A549 (cell line): ENCODE measurements around the gene CLMN. TPM values are rescaled to one million over a fixed set of nuclear protein-coding genes. Genes with fewer than 3 reads are reported as not detected.

Source experiments
- ATAC-seq, 2 experiments: fragments of 200-7000 bp in 1 of 2; fragments of >200 bp in 1 of 2; cut with Nextera tagmentation in 1 of 2; cut with Tn5 transposase in 1 of 2; 3 replicates each; pipeline versions ENCODE4 v1.8.0 to v1.9.1; 2018 to 2020; ENCODE audit warnings: mild to moderate bottlenecking in 1 of 2, moderate library complexity in 1 of 2
- CTCF ChIA-PET: fragments of 300-600 bp; sonication (Branson Sonifier 250); formaldehyde crosslinking; extraction: SDS; loops from one replicate; lab custom pipeline; 2021; ENCODE audit warnings: antibody characterized with exemption, inconsistent platforms; lab: Yijun Ruan, JAX
- POLR2A ChIA-PET: fragments of 350-600 bp; formaldehyde crosslinking; extraction: SDS; loops from one replicate; lab custom pipeline; 2021; ENCODE audit warnings: antibody characterized with exemption, inconsistent platforms; lab: Yijun Ruan, JAX
- DNase-seq, 2 experiments: peaks; one replicate each; pipeline versions ENCODE4 v3.0.0 to v3.0.0-alpha.2; 2011 to 2016; ENCODE audit warnings: low read depth in 1 of 2, low spot score in 1 of 2
- FAIRE-seq: peaks from 2 replicates; lab custom pipeline; 2011; peaks lifted over from hg19 to GRCh38; lab: Jason Lieb, UNC
- H3K27ac ChIP-seq, 2 experiments: fragments of >200 bp; sonication (Bioruptor Twin); formaldehyde crosslinking; 3 replicates each; pipeline ENCODE4 v1.5.1; 2016 to 2017
- H3K4me1 ChIP-seq: fragments of >200 bp; sonication (Bioruptor Twin); formaldehyde crosslinking; 3 replicates; pipeline ENCODE4 v1.6.1; 2016
- H3K4me2 ChIP-seq: fragments of >200 bp; sonication (Bioruptor Twin); formaldehyde crosslinking; 3 replicates; pipeline ENCODE4 v1.6.1; 2016
- H3K4me3 ChIP-seq: fragments of >200 bp; sonication (Bioruptor Twin); formaldehyde crosslinking; 3 replicates; pipeline ENCODE4 v1.5.1; 2016
- H3K9me3 ChIP-seq: fragments of >200 bp; sonication (Bioruptor Twin); formaldehyde crosslinking; 3 replicates; pipeline ENCODE4 v1.6.1; 2016
- CBX8 ChIP-seq: fragments of 200-600 bp; sonication (generic); IDR thresholded peaks from 2 replicates; pipeline ENCODE4 v1.6.1; 2016
- CEBPB ChIP-seq, 2 experiments: fragments of >200 bp in 1 of 2; sonication (Bioruptor Twin) in 1 of 2; formaldehyde crosslinking in 1 of 2; IDR thresholded peaks; 2 replicates each; pipeline ENCODE4 v1.6.1; 2012 to 2016
- EHMT2 ChIP-seq: fragments of 200-600 bp; sonication (generic); IDR thresholded peaks from 2 replicates; pipeline ENCODE4 v1.6.1; 2016; ENCODE audit warnings: antibody characterized with exemption, low read depth, mild to moderate bottlenecking, moderate library complexity
- EP300 ChIP-seq, 2 experiments: fragments of >200 bp; sonication (Bioruptor Twin); formaldehyde crosslinking; IDR thresholded peaks; 2 replicates in 1 of 2; 3 replicates in 1 of 2; pipeline ENCODE4 v1.6.1; 2016 to 2017
- ESRRA ChIP-seq: fragments of 150-350 bp; IDR thresholded peaks from 2 replicates; pipeline ENCODE4 v1.6.1; 2014; ENCODE audit warnings: mild to moderate bottlenecking, low read length, borderline replicate concordance
- FOSB ChIP-seq: fragments of 250-450 bp; sonication (Bioruptor Pico); IDR thresholded peaks from 2 replicates; pipeline ENCODE4 v1.5.0; 2020; ENCODE audit warnings: mild to moderate bottlenecking, moderate library complexity
- HDAC2 ChIP-seq: fragments of 200-600 bp; sonication (generic); IDR thresholded peaks from 2 replicates; pipeline ENCODE4 v1.6.1; 2016
- HOXB5 ChIP-seq: fragments of 250-450 bp; sonication (Bioruptor Pico); IDR thresholded peaks from 2 replicates; pipeline ENCODE4 v1.5.0; 2020; ENCODE audit warnings: mild to moderate bottlenecking, moderate library complexity
- JUN ChIP-seq, 2 experiments: fragments of >200 bp; sonication (Bioruptor Twin); formaldehyde crosslinking; IDR thresholded peaks; 2 replicates in 1 of 2; 3 replicates in 1 of 2; pipeline ENCODE4 v1.6.1; 2016 to 2017
- JUNB ChIP-seq: fragments of >200 bp; sonication (Bioruptor Twin); formaldehyde crosslinking; IDR thresholded peaks from 2 replicates; pipeline ENCODE4 v1.6.1; 2016
- MYC ChIP-seq: IDR thresholded peaks from 2 replicates; pipeline ENCODE4 v1.6.1; 2012; ENCODE audit warnings: mild to moderate bottlenecking, inconsistent platforms, low read length, improper control_type of control experiment, borderline replicate concordance
- NR3C1 ChIP-seq: fragments of >200 bp; sonication (Bioruptor Twin); formaldehyde crosslinking; IDR thresholded peaks from 3 replicates; pipeline ENCODE4 v1.6.1; 2017
- PHF8 ChIP-seq: fragments of 200-600 bp; sonication (generic); IDR thresholded peaks from 2 replicates; pipeline ENCODE4 v1.6.1; 2016; ENCODE audit warnings: low read depth, mild to moderate bottlenecking, antibody characterized with exemption, moderate library complexity, borderline replicate concordance
- POLR2A ChIP-seq: IDR thresholded peaks from 2 replicates; pipeline ENCODE4 v1.6.1; 2012; ENCODE audit warnings: mild to moderate bottlenecking, low read length
- RAD21 ChIP-seq, 2 experiments: fragments of >200 bp in 1 of 2; sonication (Bioruptor Twin) in 1 of 2; formaldehyde crosslinking in 1 of 2; IDR thresholded peaks in 1 of 2; conservative IDR thresholded peaks in 1 of 2; 2 replicates in 1 of 2; 3 replicates in 1 of 2; pipeline ENCODE4 v1.6.1; 2012 to 2018; ENCODE audit warnings: inconsistent platforms in 1 of 2
- RCOR1 ChIP-seq: fragments of 150-350 bp; IDR thresholded peaks from 2 replicates; pipeline ENCODE4 v1.6.1; 2014; ENCODE audit warnings: antibody characterized with exemption, low read length, low read depth
- SREBF2 ChIP-seq: fragments of 450-650 bp; IDR thresholded peaks from 2 replicates; pipeline ENCODE4 v1.6.1; 2014; ENCODE audit warnings: mild to moderate bottlenecking, moderate library complexity
- ZC3H11A ChIP-seq: fragments of 450-650 bp; IDR thresholded peaks from 2 replicates; pipeline ENCODE4 v1.6.1; 2014; ENCODE audit warnings: antibody characterized with exemption, mild to moderate bottlenecking
- ZSCAN20 ChIP-seq: fragments of 250-450 bp; sonication (Bioruptor Pico); IDR thresholded peaks from 2 replicates; pipeline ENCODE4 v1.8.0; 2022; ENCODE audit warnings: mild to moderate bottlenecking, moderate library complexity
- WGBS: methylation state at CpG from one replicate; pipeline ENCODE4 v1.1.6; 2017; ENCODE audit errors: missing lambda C conversion rate; 5-methylcytosine and 5-hydroxymethylcytosine counted together
- polyA minus RNA-seq: library from RNA; depleted of rRNA, polyadenylated mRNA; stranded (reverse); fragments of >200 nt; gene quantifications from 2 replicates; pipeline ENCODE4 v1.2.3, GENCODE V29; 2011; rRNA and poly(A)+ RNA removed
- polyA plus RNA-seq, 4 experiments: library from polyadenylated mRNA; depleted of rRNA in 3 of 4; stranded (reverse); fragments of >200 nt; fragmentation: RNase III in 1 of 4; extraction: RNeasy Plus Mini Kit Qiagen cat#74134 plus additional on column Dnase treatment in 1 of 4; gene quantifications; 2 replicates in 3 of 4; 3 replicates in 1 of 4; pipeline ENCODE4 v1.2.3, GENCODE V29; 2011 to 2017
- TF ChIP-seq, protein P1 (sequence below): IDR thresholded peaks from 2 replicates; pipeline ENCODE4 v1.6.1; 2012
- TF ChIP-seq, protein P2 (sequence below): fragments of >200 bp; sonication (Bioruptor Twin); formaldehyde crosslinking; IDR thresholded peaks from 2 replicates; pipeline ENCODE4 v1.6.1; 2016
- TF ChIP-seq, protein P3 (sequence below): fragments of 250-450 bp; sonication (Bioruptor Pico); IDR thresholded peaks from 2 replicates; pipeline ENCODE4 v1.5.0; 2020; ENCODE audit warnings: low read depth, mild to moderate bottlenecking, moderate library complexity
- TF ChIP-seq, protein P4 (sequence below): fragments of 250-450 bp; sonication (Bioruptor Pico); IDR thresholded peaks from 2 replicates; pipeline ENCODE4 v1.5.0; 2021; ENCODE audit warnings: mild to moderate bottlenecking, moderate library complexity, borderline replicate concordance

CLMN gene, protein sequence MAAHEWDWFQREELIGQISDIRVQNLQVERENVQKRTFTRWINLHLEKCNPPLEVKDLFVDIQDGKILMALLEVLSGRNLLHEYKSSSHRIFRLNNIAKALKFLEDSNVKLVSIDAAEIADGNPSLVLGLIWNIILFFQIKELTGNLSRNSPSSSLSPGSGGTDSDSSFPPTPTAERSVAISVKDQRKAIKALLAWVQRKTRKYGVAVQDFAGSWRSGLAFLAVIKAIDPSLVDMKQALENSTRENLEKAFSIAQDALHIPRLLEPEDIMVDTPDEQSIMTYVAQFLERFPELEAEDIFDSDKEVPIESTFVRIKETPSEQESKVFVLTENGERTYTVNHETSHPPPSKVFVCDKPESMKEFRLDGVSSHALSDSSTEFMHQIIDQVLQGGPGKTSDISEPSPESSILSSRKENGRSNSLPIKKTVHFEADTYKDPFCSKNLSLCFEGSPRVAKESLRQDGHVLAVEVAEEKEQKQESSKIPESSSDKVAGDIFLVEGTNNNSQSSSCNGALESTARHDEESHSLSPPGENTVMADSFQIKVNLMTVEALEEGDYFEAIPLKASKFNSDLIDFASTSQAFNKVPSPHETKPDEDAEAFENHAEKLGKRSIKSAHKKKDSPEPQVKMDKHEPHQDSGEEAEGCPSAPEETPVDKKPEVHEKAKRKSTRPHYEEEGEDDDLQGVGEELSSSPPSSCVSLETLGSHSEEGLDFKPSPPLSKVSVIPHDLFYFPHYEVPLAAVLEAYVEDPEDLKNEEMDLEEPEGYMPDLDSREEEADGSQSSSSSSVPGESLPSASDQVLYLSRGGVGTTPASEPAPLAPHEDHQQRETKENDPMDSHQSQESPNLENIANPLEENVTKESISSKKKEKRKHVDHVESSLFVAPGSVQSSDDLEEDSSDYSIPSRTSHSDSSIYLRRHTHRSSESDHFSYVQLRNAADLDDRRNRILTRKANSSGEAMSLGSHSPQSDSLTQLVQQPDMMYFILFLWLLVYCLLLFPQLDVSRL
- polyA plus RNA-seq (2011; rRNA removed) (10.6 and 11.3 TPM in 2 replicates), polyA plus RNA-seq (2017; fragmentation: RNase III; extraction: RNeasy Plus Mini Kit Qiagen cat#74134 plus additional on column Dnase treatment) (2.9 to 4.3 TPM (median 3.3 TPM) in 3 replicates), polyA minus RNA-seq (10.9 and 11.9 TPM in 2 replicates)
- polyA plus RNA-seq (2012; cell fraction: cytosol; rRNA removed): 1.4 and 1.6 TPM in 2 replicates
- 2.0 and 3.1 TPM in 2 replicates for polyA plus RNA-seq (2012; cell fraction: nucleus; rRNA removed)

DNA sequence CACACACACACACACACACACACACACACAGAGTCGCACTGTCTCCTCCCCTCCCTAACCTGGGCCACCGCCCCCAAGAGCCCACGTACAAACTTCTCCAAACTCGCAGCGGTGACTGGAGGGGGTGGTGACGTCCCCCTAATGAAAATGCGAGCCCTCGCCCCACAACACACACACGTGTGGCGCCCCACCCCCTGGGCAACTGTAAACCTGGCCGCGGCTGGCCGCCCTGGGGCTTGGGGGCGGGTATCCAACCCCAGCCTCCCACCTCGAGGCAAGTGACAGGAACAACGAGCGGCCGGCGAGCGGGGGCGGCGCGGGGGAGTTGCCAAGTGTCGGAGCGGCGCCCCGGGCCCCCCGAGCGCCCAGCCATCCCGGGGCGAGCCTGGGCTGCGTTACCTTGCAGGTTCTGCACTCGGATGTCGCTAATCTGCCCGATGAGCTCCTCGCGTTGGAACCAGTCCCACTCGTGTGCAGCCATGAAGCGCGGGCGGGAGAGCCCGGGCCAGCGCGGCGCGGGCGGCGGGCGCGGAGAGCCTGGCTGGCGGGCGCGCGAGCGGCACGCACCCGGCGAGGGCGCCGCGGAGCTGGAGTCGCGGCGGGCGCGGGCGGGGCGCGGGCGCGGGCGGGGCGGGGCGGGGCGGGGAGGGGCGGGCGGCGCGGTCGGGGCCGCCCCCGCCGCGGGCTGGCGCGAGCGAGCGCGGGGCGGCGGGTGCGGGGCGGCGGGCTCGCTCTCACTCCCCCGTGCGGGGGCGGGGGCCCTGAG is at the start of gene CLMN:
Gene CLMN, minus strand, starts transcription at position 597 of the 766 bp plus-strand sequence. Its CDS starts 116 bp downstream, at position 481.
- H3K4me1 ChIP-seq: peaks cover 50% of the 10 kb centered on the region
- FAIRE-seq (no peak), ATAC-seq (peak; percentile 56 to 67), DNase-seq (peak; percentile 44 to 47)
- no peaks in the 10 kb centered on the region for H3K9me3 ChIP-seq
- CTCF ChIA-PET: interaction anchor here (1.7 kb wide), 1 partner anchor 71 kb away, joined by 6 read pairs; no protein-coding TSS in a partner anchor
- WGBS: 0% methylated on average over 6 of the region's 98 CpGs
- peak within 1 kb of the TSS; percentile 97 for H3K4me2 ChIP-seq
- POLR2A ChIA-PET: no interaction called here
- H3K27ac ChIP-seq: peak within 1 kb of the TSS; percentile 91 to 98
- peak within 1 kb of the TSS; percentile 99 for H3K4me3 ChIP-seq
- 0 out of 2 replicates have a peak, but pooled peaks have one; percentile 16 for TF ChIP-seq POLR2A
- peak in 1 of 2 experiments; percentile 40; a peak in 1 of 5 replicates for TF ChIP-seq JUN (IDR thresholded peaks at IDR 0.05)
- TF ChIP-seq CEBPB (IDR thresholded peaks at IDR 0.05): no peak
- TF ChIP-seq, protein P1, sequence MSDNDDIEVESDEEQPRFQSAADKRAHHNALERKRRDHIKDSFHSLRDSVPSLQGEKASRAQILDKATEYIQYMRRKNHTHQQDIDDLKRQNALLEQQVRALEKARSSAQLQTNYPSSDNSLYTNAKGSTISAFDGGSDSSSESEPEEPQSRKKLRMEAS: peak; percentile 36

DNA sequence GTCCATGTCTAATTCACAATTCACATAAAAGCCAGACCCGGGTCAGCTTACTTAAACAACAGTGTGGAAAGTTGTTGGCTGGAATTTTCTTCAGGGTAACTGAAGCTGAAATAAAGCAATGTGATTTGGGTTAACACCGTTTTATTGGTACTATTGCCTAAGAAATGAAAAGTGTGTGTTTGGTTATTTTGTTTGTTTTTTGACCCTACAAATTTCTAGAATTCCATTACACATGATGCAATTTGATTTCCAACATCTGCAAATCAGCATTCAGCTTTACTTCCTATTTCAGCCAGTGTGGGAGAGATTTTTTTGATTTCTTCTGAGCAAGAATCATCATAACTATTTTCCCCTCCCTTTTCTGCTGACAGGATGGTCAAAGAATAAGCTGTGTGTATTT is 45.7 kb upstream of the CLMN start:
- peak overlapping the region; percentile 20 for H3K4me2 ChIP-seq
- FAIRE-seq (no peak), ATAC-seq (no peak)
- WGBS: 5% methylated on average over 2 of the region's 2 CpGs
- no peak overlapping the region for H3K4me3 ChIP-seq
- TF ChIP-seq JUNB: 0 out of 2 replicates have a peak, but pooled peaks have one; percentile 35
- no peak for TF ChIP-seq HOXB5 (CRISPR knock-in tag)
- peak in 1 of 2 experiments; percentile 32; a peak in 2 of 5 replicates for TF ChIP-seq EP300 (IDR thresholded peaks at IDR 0.05)
- TF ChIP-seq, protein P2, sequence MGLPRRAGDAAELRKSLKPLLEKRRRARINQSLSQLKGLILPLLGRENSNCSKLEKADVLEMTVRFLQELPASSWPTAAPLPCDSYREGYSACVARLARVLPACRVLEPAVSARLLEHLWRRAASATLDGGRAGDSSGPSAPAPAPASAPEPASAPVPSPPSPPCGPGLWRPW: peak; percentile 42; the same call in 1 of the 2 replicates
- TF ChIP-seq CEBPB (IDR thresholded peaks at IDR 0.05): peak; percentile 55 to 73; a peak in 3 of 4 replicates
- TF ChIP-seq, all 56 proteins: peak for 4
- POLR2A ChIA-PET: no interaction called here
- Histone ChIP-seq H3K4me1 (peaks cover 30% of the 10 kb centered on the region), H3K9me3 (no peaks in the 10 kb centered on the region), H3K27ac (peak overlapping the region; percentile 18 to 67; a peak in 3 of 6 replicates)
- CTCF ChIA-PET: interaction anchor here (1.2 to 1.3 kb wide), 2 partner anchors 19 to 67 kb away, joined by 3 read pairs; no protein-coding TSS in a partner anchor
- peak in 1 of 2 experiments; percentile 26 for DNase-seq

DNA sequence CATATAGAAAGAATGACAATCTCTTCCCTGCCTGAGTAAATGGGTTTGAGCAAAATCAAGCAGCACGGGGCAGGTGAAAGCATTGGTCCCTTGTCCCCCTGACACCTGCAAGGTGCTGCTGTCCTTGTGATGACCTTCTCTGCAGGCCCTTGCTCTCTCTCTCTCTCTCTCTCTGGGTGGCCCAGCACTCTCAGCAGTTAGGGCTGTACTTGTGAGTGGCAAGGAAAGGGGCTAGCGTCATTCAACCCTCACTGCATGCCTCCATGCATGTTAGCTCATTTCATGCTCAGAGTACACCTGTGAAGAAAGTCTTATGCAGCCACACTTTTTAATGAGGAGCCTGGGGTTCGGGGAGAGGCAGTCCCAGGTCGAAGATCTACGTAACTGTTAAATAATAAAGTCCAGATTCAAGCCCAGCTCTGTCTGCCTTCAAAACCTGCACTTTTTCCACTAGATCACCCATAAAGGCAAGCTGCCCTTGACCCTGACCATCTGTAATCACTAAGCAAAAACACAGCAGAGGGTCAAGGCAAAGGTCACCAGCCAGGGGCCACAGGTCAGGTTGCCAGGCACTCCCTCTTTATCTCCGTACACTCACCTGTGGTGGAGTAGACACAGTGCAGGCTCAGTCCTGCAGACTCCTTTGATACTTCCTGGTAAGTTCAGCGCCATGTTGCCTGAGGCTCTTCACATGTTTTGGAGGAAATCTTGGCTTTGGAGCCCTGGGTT is 44.9 kb upstream of the CLMN start:
- Histone ChIP-seq H3K4me1 (peaks cover 30% of the 10 kb centered on the region), H3K4me3 (no peak overlapping the region), H3K4me2 (peak overlapping the region; percentile 20), H3K27ac (peak overlapping the region; percentile 18 to 67; a peak in 4 of 6 replicates), H3K9me3 (no peaks in the 10 kb centered on the region)
- POLR2A ChIA-PET: no interaction called here
- DNase-seq (no peak), FAIRE-seq (no peak), ATAC-seq (no peak)
- WGBS: 67% methylated on average over 7 of the region's 7 CpGs
- CTCF ChIA-PET: interaction anchor here (1.2 to 1.3 kb wide), 2 partner anchors 18 to 68 kb away, joined by 3 read pairs; no protein-coding TSS in a partner anchor
- TF ChIP-seq MYC: no peak
- no peak for TF ChIP-seq HDAC2
- no peak for TF ChIP-seq ZC3H11A
- no peak for TF ChIP-seq CEBPB (IDR thresholded peaks at IDR 0.05)
- no peak for TF ChIP-seq NR3C1
- no peak for TF ChIP-seq RAD21 (conservative IDR thresholded peaks at IDR 0.05 in 1 of 2, IDR thresholded peaks at IDR 0.05 in 1 of 2)
- TF ChIP-seq POLR2A: no peak
- TF ChIP-seq CBX8: no peak
- no peak for TF ChIP-seq SREBF2
- no peak for TF ChIP-seq FOSB
- no peak for TF ChIP-seq EHMT2
- TF ChIP-seq ESRRA: no peak
- TF ChIP-seq, protein P3, sequence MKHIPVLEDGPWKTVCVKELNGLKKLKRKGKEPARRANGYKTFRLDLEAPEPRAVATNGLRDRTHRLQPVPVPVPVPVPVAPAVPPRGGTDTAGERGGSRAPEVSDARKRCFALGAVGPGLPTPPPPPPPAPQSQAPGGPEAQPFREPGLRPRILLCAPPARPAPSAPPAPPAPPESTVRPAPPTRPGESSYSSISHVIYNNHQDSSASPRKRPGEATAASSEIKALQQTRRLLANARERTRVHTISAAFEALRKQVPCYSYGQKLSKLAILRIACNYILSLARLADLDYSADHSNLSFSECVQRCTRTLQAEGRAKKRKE: no peak
- TF ChIP-seq PHF8: no peak
- TF ChIP-seq, protein P4, sequence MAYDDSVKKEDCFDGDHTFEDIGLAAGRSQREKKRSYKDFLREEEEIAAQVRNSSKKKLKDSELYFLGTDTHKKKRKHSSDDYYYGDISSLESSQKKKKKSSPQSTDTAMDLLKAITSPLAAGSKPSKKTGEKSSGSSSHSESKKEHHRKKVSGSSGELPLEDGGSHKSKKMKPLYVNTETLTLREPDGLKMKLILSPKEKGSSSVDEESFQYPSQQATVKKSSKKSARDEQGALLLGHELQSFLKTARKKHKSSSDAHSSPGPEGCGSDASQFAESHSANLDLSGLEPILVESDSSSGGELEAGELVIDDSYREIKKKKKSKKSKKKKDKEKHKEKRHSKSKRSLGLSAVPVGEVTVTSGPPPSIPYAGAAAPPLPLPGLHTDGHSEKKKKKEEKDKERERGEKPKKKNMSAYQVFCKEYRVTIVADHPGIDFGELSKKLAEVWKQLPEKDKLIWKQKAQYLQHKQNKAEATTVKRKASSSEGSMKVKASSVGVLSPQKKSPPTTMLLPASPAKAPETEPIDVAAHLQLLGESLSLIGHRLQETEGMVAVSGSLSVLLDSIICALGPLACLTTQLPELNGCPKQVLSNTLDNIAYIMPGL (CRISPR knock-in tag): no peak
- no peak for TF ChIP-seq ZSCAN20 (CRISPR knock-in tag)
- no peak for TF ChIP-seq EP300 (IDR thresholded peaks at IDR 0.05)
- TF ChIP-seq RCOR1: no peak
